Activated B cell treated with CpG ODN at 0.5 μM for 24 hours (primary cell): ENCODE data around the gene PKDREJ. TPM values are rescaled to one million over a fixed set of nuclear protein-coding genes. Genes with fewer than 3 reads are reported as not detected.

ENCODE experiments used
- ATAC-seq: fragments of 200-7000 bp; cut with Tn5 transposase; one replicate; pipeline ENCODE4 v1.10.0; 2021; ENCODE audit warnings: low read depth, mild to moderate bottlenecking, moderate library complexity
- CTCF ChIA-PET: fragments of 350-600 bp; sonication (Branson Sonifier 250); formaldehyde crosslinking; loops from one replicate; lab custom pipeline; 2021; ENCODE audit warnings: antibody characterized with exemption; lab: Charles Lee
- POLR2A ChIA-PET: fragments of 350-600 bp; sonication (Branson Sonifier 250); formaldehyde crosslinking; loops from one replicate; lab custom pipeline; 2021; ENCODE audit warnings: antibody characterized with exemption; lab: Charles Lee
- DNase-seq: peaks from one replicate; pipeline ENCODE4 v3.0.0; 2022
- H3K27ac Mint-ChIP-seq: one replicate; pipeline ENCODE4 v1.8.0; 2020; ENCODE audit warnings: mixed read lengths
- H3K27me3 Mint-ChIP-seq: one replicate; pipeline ENCODE4 v1.8.0; 2021; ENCODE audit warnings: mixed read lengths
- H3K36me3 Mint-ChIP-seq: one replicate; pipeline ENCODE4 v1.8.0; 2021; ENCODE audit warnings: low read depth, mixed read lengths
- H3K4me1 Mint-ChIP-seq: one replicate; pipeline ENCODE4 v1.8.0; 2021; ENCODE audit warnings: mixed read lengths
- H3K4me3 Mint-ChIP-seq: one replicate; pipeline ENCODE4 v1.8.0; 2020; ENCODE audit warnings: mild to moderate bottlenecking, mixed read lengths
- H3K9me3 Mint-ChIP-seq: one replicate; pipeline ENCODE4 v1.8.0; 2020; ENCODE audit warnings: mixed read lengths
- CTCF ChIP-seq: fragments of 200-600 bp; IDR thresholded peaks from one replicate; pipeline ENCODE4 v1.8.0; 2022; ENCODE audit warnings: antibody characterized with exemption, mild to moderate bottlenecking
- intact Hi-C: fragments of 100-400 bp; cut with micrococcal nuclease; formaldehyde crosslinking; loops from one replicate; pipeline ENCODE4 v1.15.1; 2024
- total RNA-seq: library from RNA; stranded (reverse); gene quantifications from 2 replicates; pipeline ENCODE4 v1.2.3, GENCODE V29; 2022

Gene PKDREJ
- total RNA-seq, 1 donor from 2014 or later: not detected

GRCh38 chr22:46213052-46213451 is 50.1 kb downstream of the PKDREJ start:
- intact Hi-C loops: no loop called here
- H3K36me3 Mint-ChIP-seq: peaks cover 77% of the 10 kb centered on the region

GRCh38 chr22:46212195-46212594 is 50.9 kb downstream of the PKDREJ start:
- Mint-ChIP-seq H3K4me1 (no peaks in the 10 kb centered on the region), H3K27ac (no peak overlapping the region), H3K4me3 (no peak overlapping the region), H3K9me3 (peaks cover 11% of the 10 kb centered on the region), H3K36me3 (peaks cover 73% of the 10 kb centered on the region), H3K27me3 (no peaks in the 10 kb centered on the region)
- intact Hi-C loops: no loop called here
- DNase-seq: no peak
- ATAC-seq: no peak
- TF ChIP-seq CTCF: no peak
- CTCF ChIA-PET: no interaction called here
- POLR2A ChIA-PET: no interaction called here

More at GRCh38 chr22:46213052-46213451, 50.1 kb downstream of the PKDREJ start:
- POLR2A ChIA-PET: no interaction called here
- Mint-ChIP-seq H3K27me3 (no peaks in the 10 kb centered on the region), H3K4me3 (no peak overlapping the region), H3K9me3 (peaks cover 11% of the 10 kb centered on the region), H3K27ac (no peak overlapping the region), H3K4me1 (no peaks in the 10 kb centered on the region)
- CTCF ChIA-PET: no interaction called here
- DNase-seq (no peak), ATAC-seq (no peak)
- no peak for TF ChIP-seq CTCF

- Mint-ChIP-seq H3K4me3 (no peak overlapping the region), H3K9me3 (peaks cover 11% of the 10 kb centered on the region), H3K4me1 (no peaks in the 10 kb centered on the region), H3K27ac (no peak overlapping the region), H3K36me3 (peaks cover 64% of the 10 kb centered on the region), H3K27me3 (no peaks in the 10 kb centered on the region)
- DNase-seq: no peak
- intact Hi-C loops: no loop called here
- ChIA-PET CTCF (no interaction called here), POLR2A (no interaction called here)
- ATAC-seq: no peak
- TF ChIP-seq CTCF: no peak
Observed at GRCh38 chr22:46209262-46209661, 53.9 kb downstream of the PKDREJ start.

Other genes with a start within 250 kb of the PKDREJ start
- 17.7 and 23.0 TPM in 2 replicates for gene PPARA, start 112.8 kb downstream of the PKDREJ start, total RNA-seq
- gene CDPF1, start 13.1 kb downstream of the PKDREJ start, total RNA-seq: 10.3 and 14.3 TPM in 2 replicates
- gene TTC38, start 4.7 kb upstream of the PKDREJ start, total RNA-seq: 9.8 and 11.8 TPM in 2 replicates
- 0.34 and 0.95 TPM in 2 replicates for gene GTSE1, start 33.5 kb upstream of the PKDREJ start, total RNA-seq
- gene TRMU, start 72.4 kb upstream of the PKDREJ start, total RNA-seq: 52.2 and 60.0 TPM in 2 replicates